HEK293 (cell line): Measurements from ENCODE around the gene LSM14B.

Experiments used
- GLI4 ChIP-seq: fragments of 450-650 bp; formaldehyde crosslinking; IDR thresholded peaks from 2 replicates; pipeline ENCODE4 v1.5.1; 2016; ENCODE audit warnings: missing biosample characterization, missing genetic modification characterization
- IKZF3 ChIP-seq: fragments of 450-650 bp; IDR thresholded peaks from 2 replicates; pipeline ENCODE4 v1.5.0; 2018; ENCODE audit warnings: missing biosample characterization, mild to moderate bottlenecking, missing genetic modification characterization, moderate library complexity
- KLF16 ChIP-seq: fragments of 450-650 bp; formaldehyde crosslinking; IDR thresholded peaks from 2 replicates; pipeline ENCODE4 v1.5.1; 2017; ENCODE audit warnings: missing biosample characterization, missing genetic modification characterization
- MYNN ChIP-seq: fragments of 450-650 bp; formaldehyde crosslinking; IDR thresholded peaks from 2 replicates; pipeline ENCODE4 v1.5.1; 2016; ENCODE audit warnings: missing biosample characterization, missing genetic modification characterization, borderline replicate concordance
- ZNF121 ChIP-seq: fragments of 450-650 bp; formaldehyde crosslinking; IDR thresholded peaks from 2 replicates; pipeline ENCODE4 v1.5.1; 2016; ENCODE audit warnings: missing biosample characterization, missing genetic modification characterization
- ZNF2 ChIP-seq: fragments of 450-650 bp; formaldehyde crosslinking; IDR thresholded peaks from 2 replicates; pipeline ENCODE4 v1.5.1; 2016; ENCODE audit warnings: missing biosample characterization, missing genetic modification characterization
- ZNF341 ChIP-seq: fragments of 450-650 bp; formaldehyde crosslinking; IDR thresholded peaks from 2 replicates; pipeline ENCODE4; 2016; ENCODE audit warnings: low read depth, missing biosample characterization, missing genetic modification characterization
- ZNF354C ChIP-seq: fragments of 450-650 bp; formaldehyde crosslinking; IDR thresholded peaks from 2 replicates; pipeline ENCODE4 v1.5.1; 2016; ENCODE audit warnings: missing biosample characterization, missing genetic modification characterization, low read depth, borderline replicate concordance
- ZNF514 ChIP-seq: fragments of 450-650 bp; formaldehyde crosslinking; IDR thresholded peaks from 2 replicates; pipeline ENCODE4 v1.5.1; 2016; ENCODE audit warnings: missing biosample characterization, missing genetic modification characterization
- ZNF529 ChIP-seq: fragments of 450-650 bp; formaldehyde crosslinking; IDR thresholded peaks from 2 replicates; pipeline ENCODE4 v1.5.1; 2017; ENCODE audit warnings: missing genetic modification characterization, missing biosample characterization; ENCODE audit not compliant: insufficient replicate concordance
- ZNF701 ChIP-seq: fragments of 450-650 bp; formaldehyde crosslinking; IDR thresholded peaks from 2 replicates; pipeline ENCODE4 v1.5.1; 2016; ENCODE audit warnings: missing biosample characterization, missing genetic modification characterization
- ZNF707 ChIP-seq: fragments of 450-650 bp; formaldehyde crosslinking; IDR thresholded peaks from 2 replicates; pipeline ENCODE4 v1.5.1; 2016; ENCODE audit warnings: missing biosample characterization, missing genetic modification characterization
- ZNF76 ChIP-seq: fragments of 450-650 bp; formaldehyde crosslinking; IDR thresholded peaks from 2 replicates; pipeline ENCODE4; 2016; ENCODE audit warnings: low read depth, missing biosample characterization, missing genetic modification characterization, borderline replicate concordance
- ZNF785 ChIP-seq: fragments of 450-650 bp; formaldehyde crosslinking; IDR thresholded peaks from 2 replicates; pipeline ENCODE4 v1.5.1; 2016; ENCODE audit warnings: missing biosample characterization, missing genetic modification characterization
- ZNF791 ChIP-seq: fragments of 450-650 bp; formaldehyde crosslinking; IDR thresholded peaks from 2 replicates; pipeline ENCODE4 v1.5.1; 2016; ENCODE audit warnings: missing biosample characterization, missing genetic modification characterization
- ZNF843 ChIP-seq: fragments of 450-650 bp; formaldehyde crosslinking; IDR thresholded peaks from 2 replicates; pipeline ENCODE4 v1.5.1; 2016; ENCODE audit warnings: missing biosample characterization, missing genetic modification characterization
- TF ChIP-seq, protein P1 (sequence below): fragments of 450-650 bp; formaldehyde crosslinking; IDR thresholded peaks from 2 replicates; pipeline ENCODE4 v1.5.1; 2016; ENCODE audit warnings: missing biosample characterization, missing genetic modification characterization
- TF ChIP-seq, protein P2 (sequence below): fragments of 450-650 bp; formaldehyde crosslinking; IDR thresholded peaks from 2 replicates; pipeline ENCODE4 v1.5.1; 2016; ENCODE audit warnings: missing biosample characterization, missing genetic modification characterization
- TF ChIP-seq, protein P3 (sequence below): fragments of 450-650 bp; formaldehyde crosslinking; IDR thresholded peaks from 2 replicates; pipeline ENCODE4 v1.5.1; 2016; ENCODE audit warnings: missing biosample characterization, missing genetic modification characterization
- TF ChIP-seq, protein P4 (sequence below): fragments of 450-650 bp; formaldehyde crosslinking; IDR thresholded peaks from 2 replicates; pipeline ENCODE4 v1.5.1; 2016; ENCODE audit warnings: missing biosample characterization, missing genetic modification characterization
- TF ChIP-seq, protein P5 (sequence below): fragments of 450-650 bp; formaldehyde crosslinking; IDR thresholded peaks from 2 replicates; pipeline ENCODE4 v1.5.1; 2016; ENCODE audit warnings: missing biosample characterization, missing genetic modification characterization, borderline replicate concordance
- TF ChIP-seq, protein P6 (sequence below): fragments of 450-650 bp; IDR thresholded peaks from 2 replicates; pipeline ENCODE4 v1.5.1; 2018; ENCODE audit warnings: missing biosample characterization, mild to moderate bottlenecking, missing genetic modification characterization
- TF ChIP-seq, protein P7 (sequence below): fragments of 450-650 bp; formaldehyde crosslinking; IDR thresholded peaks from 2 replicates; pipeline ENCODE4 v1.5.1; 2016; ENCODE audit warnings: missing biosample characterization, missing genetic modification characterization

Gene LSM14B

DNA sequence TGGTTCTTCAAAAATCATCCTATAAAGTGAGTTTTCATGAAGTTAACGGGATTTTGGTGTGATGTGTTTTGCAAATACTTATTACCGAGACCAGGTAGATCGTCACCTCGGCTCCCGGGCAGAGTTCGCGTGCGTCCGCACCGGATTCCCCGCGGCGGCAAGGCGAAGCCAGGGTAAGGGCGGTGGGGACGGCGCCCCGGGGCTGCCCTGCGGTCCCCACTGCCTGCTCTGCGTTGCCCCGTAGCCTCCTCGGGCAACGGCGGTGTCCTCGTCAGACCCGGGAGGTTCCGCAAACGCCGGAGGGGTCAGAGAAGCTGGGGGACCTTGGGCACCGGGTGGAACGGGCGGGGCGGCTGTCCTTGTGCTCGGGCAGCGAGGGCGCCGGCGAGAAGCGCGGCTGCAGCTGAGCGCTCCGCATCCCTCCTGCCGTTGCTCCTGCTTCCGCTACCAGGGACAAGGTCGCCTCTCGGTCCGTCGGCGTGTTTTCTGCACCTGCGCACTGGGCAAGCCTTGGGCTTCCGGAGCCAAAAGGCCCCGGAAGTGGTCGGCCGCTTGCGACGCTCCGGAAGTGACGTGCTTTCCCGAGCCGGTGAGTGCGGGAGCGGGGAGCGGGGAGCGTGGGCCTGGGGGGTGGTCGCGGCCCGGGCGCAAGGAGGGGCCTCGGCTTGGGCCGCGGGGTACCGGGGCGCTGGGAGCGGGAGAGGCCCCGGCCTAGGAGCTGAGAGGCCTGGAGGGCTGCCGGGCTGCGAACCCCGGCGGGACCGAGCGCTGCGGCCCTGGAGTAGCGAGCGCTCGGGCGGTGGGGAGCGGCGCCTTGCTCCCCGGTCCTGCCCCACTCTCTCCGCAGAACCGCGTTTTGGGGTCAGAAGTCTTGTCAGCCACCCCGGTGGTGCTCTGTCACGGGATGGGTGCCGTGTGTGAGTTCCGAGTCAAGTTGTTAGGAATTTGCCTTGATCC is 60.5 kb downstream of the LSM14B start, which contains the start of gene MTG2 (continued):
- TF ChIP-seq, protein P1, sequence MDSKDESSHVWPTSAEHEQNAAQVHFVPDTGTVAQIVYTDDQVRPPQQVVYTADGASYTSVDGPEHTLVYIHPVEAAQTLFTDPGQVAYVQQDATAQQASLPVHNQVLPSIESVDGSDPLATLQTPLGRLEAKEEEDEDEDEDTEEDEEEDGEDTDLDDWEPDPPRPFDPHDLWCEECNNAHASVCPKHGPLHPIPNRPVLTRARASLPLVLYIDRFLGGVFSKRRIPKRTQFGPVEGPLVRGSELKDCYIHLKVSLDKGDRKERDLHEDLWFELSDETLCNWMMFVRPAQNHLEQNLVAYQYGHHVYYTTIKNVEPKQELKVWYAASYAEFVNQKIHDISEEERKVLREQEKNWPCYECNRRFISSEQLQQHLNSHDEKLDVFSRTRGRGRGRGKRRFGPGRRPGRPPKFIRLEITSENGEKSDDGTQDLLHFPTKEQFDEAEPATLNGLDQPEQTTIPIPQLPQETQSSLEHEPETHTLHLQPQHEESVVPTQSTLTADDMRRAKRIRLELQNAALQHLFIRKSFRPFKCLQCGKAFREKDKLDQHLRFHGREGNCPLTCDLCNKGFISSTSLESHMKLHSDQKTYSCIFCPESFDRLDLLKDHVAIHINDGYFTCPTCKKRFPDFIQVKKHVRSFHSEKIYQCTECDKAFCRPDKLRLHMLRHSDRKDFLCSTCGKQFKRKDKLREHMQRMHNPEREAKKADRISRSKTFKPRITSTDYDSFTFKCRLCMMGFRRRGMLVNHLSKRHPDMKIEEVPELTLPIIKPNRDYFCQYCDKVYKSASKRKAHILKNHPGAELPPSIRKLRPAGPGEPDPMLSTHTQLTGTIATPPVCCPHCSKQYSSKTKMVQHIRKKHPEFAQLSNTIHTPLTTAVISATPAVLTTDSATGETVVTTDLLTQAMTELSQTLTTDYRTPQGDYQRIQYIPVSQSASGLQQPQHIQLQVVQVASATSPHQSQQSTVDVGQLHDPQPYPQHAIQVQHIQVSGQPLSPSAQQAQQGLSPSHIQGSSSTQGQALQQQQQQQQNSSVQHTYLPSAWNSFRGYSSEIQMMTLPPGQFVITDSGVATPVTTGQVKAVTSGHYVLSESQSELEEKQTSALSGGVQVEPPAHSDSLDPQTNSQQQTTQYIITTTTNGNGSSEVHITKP: no peak
- TF ChIP-seq ZNF791 (tag by site-specific recombination) (no peak), ZNF529 (tag by site-specific recombination) (no peak), KLF16 (peak; percentile 74), MYNN (tag by site-specific recombination) (no peak), ZNF843 (tag by site-specific recombination) (peak; percentile 69; the same call in 1 of the 2 replicates), ZNF707 (tag by site-specific recombination) (no peak), ZNF341 (tag by site-specific recombination) (peak; percentile 69), ZNF2 (tag by site-specific recombination) (peak; percentile 76), ZNF785 (tag by site-specific recombination) (no peak), ZNF514 (tag by site-specific recombination) (no peak), ZNF354C (no peak), ZNF701 (tag by site-specific recombination) (no peak), IKZF3 (tag by site-specific recombination) (no peak; the same call in 1 of the 2 replicates), ZNF76 (tag by site-specific recombination) (no peak), ZNF121 (0 out of 2 replicates have a peak, but pooled peaks have one; percentile 9), GLI4 (tag by site-specific recombination) (no peak)
- TF ChIP-seq, protein P2, sequence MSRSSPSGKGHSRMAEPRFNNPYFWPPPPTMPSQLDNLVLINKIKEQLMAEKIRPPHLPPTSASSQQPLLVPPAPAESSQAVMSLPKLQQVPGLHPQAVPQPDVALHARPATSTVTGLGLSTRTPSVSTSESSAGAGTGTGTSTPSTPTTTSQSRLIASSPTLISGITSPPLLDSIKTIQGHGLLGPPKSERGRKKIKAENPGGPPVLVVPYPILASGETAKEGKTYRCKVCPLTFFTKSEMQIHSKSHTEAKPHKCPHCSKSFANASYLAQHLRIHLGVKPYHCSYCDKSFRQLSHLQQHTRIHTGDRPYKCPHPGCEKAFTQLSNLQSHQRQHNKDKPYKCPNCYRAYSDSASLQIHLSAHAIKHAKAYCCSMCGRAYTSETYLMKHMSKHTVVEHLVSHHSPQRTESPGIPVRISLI: no peak
- TF ChIP-seq, protein P3, sequence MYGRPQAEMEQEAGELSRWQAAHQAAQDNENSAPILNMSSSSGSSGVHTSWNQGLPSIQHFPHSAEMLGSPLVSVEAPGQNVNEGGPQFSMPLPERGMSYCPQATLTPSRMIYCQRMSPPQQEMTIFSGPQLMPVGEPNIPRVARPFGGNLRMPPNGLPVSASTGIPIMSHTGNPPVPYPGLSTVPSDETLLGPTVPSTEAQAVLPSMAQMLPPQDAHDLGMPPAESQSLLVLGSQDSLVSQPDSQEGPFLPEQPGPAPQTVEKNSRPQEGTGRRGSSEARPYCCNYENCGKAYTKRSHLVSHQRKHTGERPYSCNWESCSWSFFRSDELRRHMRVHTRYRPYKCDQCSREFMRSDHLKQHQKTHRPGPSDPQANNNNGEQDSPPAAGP: peak; percentile 82; the same call in 1 of the 2 replicates
- TF ChIP-seq, protein P4, sequence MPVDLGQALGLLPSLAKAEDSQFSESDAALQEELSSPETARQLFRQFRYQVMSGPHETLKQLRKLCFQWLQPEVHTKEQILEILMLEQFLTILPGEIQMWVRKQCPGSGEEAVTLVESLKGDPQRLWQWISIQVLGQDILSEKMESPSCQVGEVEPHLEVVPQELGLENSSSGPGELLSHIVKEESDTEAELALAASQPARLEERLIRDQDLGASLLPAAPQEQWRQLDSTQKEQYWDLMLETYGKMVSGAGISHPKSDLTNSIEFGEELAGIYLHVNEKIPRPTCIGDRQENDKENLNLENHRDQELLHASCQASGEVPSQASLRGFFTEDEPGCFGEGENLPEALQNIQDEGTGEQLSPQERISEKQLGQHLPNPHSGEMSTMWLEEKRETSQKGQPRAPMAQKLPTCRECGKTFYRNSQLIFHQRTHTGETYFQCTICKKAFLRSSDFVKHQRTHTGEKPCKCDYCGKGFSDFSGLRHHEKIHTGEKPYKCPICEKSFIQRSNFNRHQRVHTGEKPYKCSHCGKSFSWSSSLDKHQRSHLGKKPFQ (tag by site-specific recombination): no peak
- TF ChIP-seq, protein P5, sequence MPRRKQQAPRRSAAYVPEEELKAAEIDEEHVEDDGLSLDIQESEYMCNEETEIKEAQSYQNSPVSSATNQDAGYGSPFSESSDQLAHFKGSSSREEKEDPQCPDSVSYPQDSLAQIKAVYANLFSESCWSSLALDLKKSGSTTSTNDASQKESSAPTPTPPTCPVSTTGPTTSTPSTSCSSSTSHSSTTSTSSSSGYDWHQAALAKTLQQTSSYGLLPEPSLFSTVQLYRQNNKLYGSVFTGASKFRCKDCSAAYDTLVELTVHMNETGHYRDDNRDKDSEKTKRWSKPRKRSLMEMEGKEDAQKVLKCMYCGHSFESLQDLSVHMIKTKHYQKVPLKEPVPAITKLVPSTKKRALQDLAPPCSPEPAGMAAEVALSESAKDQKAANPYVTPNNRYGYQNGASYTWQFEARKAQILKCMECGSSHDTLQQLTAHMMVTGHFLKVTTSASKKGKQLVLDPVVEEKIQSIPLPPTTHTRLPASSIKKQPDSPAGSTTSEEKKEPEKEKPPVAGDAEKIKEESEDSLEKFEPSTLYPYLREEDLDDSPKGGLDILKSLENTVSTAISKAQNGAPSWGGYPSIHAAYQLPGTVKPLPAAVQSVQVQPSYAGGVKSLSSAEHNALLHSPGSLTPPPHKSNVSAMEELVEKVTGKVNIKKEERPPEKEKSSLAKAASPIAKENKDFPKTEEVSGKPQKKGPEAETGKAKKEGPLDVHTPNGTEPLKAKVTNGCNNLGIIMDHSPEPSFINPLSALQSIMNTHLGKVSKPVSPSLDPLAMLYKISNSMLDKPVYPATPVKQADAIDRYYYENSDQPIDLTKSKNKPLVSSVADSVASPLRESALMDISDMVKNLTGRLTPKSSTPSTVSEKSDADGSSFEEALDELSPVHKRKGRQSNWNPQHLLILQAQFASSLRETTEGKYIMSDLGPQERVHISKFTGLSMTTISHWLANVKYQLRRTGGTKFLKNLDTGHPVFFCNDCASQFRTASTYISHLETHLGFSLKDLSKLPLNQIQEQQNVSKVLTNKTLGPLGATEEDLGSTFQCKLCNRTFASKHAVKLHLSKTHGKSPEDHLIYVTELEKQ: no peak
- TF ChIP-seq, protein P6, sequence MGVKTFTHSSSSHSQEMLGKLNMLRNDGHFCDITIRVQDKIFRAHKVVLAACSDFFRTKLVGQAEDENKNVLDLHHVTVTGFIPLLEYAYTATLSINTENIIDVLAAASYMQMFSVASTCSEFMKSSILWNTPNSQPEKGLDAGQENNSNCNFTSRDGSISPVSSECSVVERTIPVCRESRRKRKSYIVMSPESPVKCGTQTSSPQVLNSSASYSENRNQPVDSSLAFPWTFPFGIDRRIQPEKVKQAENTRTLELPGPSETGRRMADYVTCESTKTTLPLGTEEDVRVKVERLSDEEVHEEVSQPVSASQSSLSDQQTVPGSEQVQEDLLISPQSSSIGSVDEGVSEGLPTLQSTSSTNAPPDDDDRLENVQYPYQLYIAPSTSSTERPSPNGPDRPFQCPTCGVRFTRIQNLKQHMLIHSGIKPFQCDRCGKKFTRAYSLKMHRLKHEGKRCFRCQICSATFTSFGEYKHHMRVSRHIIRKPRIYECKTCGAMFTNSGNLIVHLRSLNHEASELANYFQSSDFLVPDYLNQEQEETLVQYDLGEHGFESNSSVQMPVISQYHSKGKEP (tag by site-specific recombination): no peak
- TF ChIP-seq, protein P7, sequence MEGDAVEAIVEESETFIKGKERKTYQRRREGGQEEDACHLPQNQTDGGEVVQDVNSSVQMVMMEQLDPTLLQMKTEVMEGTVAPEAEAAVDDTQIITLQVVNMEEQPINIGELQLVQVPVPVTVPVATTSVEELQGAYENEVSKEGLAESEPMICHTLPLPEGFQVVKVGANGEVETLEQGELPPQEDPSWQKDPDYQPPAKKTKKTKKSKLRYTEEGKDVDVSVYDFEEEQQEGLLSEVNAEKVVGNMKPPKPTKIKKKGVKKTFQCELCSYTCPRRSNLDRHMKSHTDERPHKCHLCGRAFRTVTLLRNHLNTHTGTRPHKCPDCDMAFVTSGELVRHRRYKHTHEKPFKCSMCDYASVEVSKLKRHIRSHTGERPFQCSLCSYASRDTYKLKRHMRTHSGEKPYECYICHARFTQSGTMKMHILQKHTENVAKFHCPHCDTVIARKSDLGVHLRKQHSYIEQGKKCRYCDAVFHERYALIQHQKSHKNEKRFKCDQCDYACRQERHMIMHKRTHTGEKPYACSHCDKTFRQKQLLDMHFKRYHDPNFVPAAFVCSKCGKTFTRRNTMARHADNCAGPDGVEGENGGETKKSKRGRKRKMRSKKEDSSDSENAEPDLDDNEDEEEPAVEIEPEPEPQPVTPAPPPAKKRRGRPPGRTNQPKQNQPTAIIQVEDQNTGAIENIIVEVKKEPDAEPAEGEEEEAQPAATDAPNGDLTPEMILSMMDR (tag by site-specific recombination): peak; percentile 53; the same call in 1 of the 2 replicates
